Testis (tissue), 2 donors: ENCODE data around the gene PTPRQ.

Experiments used
- POLR2A ChIP-seq: fragments of 450-650 bp; IDR thresholded peaks from one replicate; pipeline ENCODE4 v1.6.1; 2017; ENCODE audit warnings: antibody characterized with exemption, mild to moderate bottlenecking, moderate library complexity
- TF ChIP-seq, protein P1 (sequence below), 3 experiments: fragments of 450-650 bp in 2 of 3; fragments of 200-600 bp in 1 of 3; sonication (generic) in 1 of 3; IDR thresholded peaks; one replicate each; pipeline ENCODE4 v1.5.1; 2016 to 2019; ENCODE audit warnings: antibody characterized with exemption in 3 of 3, mild to moderate bottlenecking in 2 of 3, moderate library complexity in 1 of 3

DNA sequence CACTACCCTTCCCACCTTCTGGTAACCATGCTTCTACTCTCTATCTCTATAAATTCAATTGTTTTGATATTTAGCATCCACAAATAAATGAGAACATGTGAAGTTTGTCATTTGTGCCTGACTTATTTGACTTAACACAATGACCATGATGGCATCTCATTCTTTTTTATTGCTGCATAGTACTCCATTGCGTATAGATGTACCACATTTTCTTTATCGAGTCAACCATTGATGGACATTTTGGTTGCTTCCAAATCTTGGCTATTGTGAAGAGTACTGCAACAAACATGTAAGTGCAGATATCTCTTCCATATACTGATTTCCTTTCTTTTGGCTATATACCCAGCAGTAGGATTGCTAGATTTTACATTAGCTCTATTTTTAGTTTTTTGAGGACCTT, 73.6 kb downstream of the PTPRQ start:
- TF ChIP-seq, protein P1, sequence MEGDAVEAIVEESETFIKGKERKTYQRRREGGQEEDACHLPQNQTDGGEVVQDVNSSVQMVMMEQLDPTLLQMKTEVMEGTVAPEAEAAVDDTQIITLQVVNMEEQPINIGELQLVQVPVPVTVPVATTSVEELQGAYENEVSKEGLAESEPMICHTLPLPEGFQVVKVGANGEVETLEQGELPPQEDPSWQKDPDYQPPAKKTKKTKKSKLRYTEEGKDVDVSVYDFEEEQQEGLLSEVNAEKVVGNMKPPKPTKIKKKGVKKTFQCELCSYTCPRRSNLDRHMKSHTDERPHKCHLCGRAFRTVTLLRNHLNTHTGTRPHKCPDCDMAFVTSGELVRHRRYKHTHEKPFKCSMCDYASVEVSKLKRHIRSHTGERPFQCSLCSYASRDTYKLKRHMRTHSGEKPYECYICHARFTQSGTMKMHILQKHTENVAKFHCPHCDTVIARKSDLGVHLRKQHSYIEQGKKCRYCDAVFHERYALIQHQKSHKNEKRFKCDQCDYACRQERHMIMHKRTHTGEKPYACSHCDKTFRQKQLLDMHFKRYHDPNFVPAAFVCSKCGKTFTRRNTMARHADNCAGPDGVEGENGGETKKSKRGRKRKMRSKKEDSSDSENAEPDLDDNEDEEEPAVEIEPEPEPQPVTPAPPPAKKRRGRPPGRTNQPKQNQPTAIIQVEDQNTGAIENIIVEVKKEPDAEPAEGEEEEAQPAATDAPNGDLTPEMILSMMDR (IDR thresholded peaks at IDR 0.05) = no peak
- TF ChIP-seq POLR2A = no peak
